ENCODE results near the gene MTARC1.

DNA sequence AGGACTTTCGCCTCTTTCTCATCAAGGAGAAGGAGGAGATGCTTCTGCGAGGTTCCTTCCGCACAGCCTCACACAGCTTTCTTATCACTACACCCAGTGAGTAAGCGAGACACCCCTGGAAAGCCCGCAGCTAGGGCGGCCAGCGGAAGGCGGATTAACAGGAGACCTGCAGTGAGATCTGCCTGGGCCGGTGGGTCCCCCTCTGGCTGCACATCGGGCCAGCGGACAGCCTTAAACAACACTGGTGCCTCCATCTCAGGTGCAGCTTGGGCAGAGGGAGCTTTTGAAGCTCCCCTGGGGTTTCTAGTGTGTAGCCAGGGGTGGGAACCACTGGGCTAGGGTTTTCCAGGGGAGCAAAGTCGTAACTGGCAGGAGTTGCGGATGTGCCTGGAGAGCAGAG is 17.5 kb upstream of the MTARC1 start:
- TF ChIP-seq, protein P1, sequence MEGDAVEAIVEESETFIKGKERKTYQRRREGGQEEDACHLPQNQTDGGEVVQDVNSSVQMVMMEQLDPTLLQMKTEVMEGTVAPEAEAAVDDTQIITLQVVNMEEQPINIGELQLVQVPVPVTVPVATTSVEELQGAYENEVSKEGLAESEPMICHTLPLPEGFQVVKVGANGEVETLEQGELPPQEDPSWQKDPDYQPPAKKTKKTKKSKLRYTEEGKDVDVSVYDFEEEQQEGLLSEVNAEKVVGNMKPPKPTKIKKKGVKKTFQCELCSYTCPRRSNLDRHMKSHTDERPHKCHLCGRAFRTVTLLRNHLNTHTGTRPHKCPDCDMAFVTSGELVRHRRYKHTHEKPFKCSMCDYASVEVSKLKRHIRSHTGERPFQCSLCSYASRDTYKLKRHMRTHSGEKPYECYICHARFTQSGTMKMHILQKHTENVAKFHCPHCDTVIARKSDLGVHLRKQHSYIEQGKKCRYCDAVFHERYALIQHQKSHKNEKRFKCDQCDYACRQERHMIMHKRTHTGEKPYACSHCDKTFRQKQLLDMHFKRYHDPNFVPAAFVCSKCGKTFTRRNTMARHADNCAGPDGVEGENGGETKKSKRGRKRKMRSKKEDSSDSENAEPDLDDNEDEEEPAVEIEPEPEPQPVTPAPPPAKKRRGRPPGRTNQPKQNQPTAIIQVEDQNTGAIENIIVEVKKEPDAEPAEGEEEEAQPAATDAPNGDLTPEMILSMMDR (IDR thresholded peaks at IDR 0.05), result no peak
- TF ChIP-seq EZH2 (IDR thresholded peaks at IDR 0.05; ENCODE audit: borderline replicate concordance, insufficient read depth, low read depth, low read length, poor library complexity, severe bottlenecking), result no peak

Measured in B cell (primary cell).